ENCODE data around the gene FSCN2. TPM values are rescaled to one million over a fixed set of nuclear protein-coding genes. Genes with fewer than 3 reads are reported as not detected.

Gene FSCN2
- total and polyA plus RNA-seq, 2 donors from 2014 or later = 0.26 to 3.8 TPM

GRCh38 chr17:81532490-81533287, 4.5 kb downstream of the FSCN2 start:
- FAIRE-seq (no peak), DNase-seq (no peak)
- TF ChIP-seq CTCF (IDR thresholded peaks at IDR 0.05; ENCODE audit: borderline replicate concordance, extremely low read depth, insufficient read depth) = no peak
- intact Hi-C loops (cut with DNase I) = no loop called here
- peak overlapping the region in 1 of 3 donors; percentile 16 for H3K4me3 ChIP-seq (ENCODE audit: low read length in 3 of 3)
- no peak overlapping the region for H3K9ac ChIP-seq (ENCODE audit: low read length in 3 of 3)
- peaks cover 9% of the 10 kb centered on the region for H3K27me3 ChIP-seq (ENCODE audit: control insufficient read depth, insufficient read depth, low read length)
- H3K4me1 ChIP-seq (ENCODE audit: control insufficient read depth in 2 of 3, insufficient read depth in 2 of 3, low read depth in 1 of 3, low read length in 3 of 3) = peaks cover 0 to 16% (median 0%) of the 10 kb centered on the region in 3 donors
- no peak overlapping the region for H3K27ac ChIP-seq (ENCODE audit: low read depth in 2 of 2, low read length in 2 of 2)
- no peaks in the 10 kb centered on the region for H3K36me3 ChIP-seq (ENCODE audit: control insufficient read depth in 2 of 3, insufficient read depth in 3 of 3, low read length in 3 of 3)
- no peaks in the 10 kb centered on the region for H3K9me3 ChIP-seq (ENCODE audit: control insufficient read depth in 2 of 3, insufficient read depth in 1 of 3, low read length in 3 of 3)

- peaks cover 0 to 14% (median 0%) of the 10 kb centered on the region in 3 donors for H3K4me1 ChIP-seq (ENCODE audit: control insufficient read depth in 2 of 3, insufficient read depth in 2 of 3, low read depth in 1 of 3, low read length in 3 of 3)
- no peak for TF ChIP-seq CTCF (IDR thresholded peaks at IDR 0.05; ENCODE audit: borderline replicate concordance, extremely low read depth, insufficient read depth)
- H3K9ac ChIP-seq (ENCODE audit: low read length in 3 of 3) = no peak overlapping the region
- no peak for DNase-seq
- H3K27me3 ChIP-seq (ENCODE audit: control insufficient read depth, insufficient read depth, low read length) = peaks cover 9% of the 10 kb centered on the region
- H3K9me3 ChIP-seq (ENCODE audit: control insufficient read depth in 2 of 3, insufficient read depth in 1 of 3, low read length in 3 of 3) = no peaks in the 10 kb centered on the region
- intact Hi-C loops (cut with DNase I) = no loop called here
- H3K36me3 ChIP-seq (ENCODE audit: control insufficient read depth in 2 of 3, insufficient read depth in 3 of 3, low read length in 3 of 3) = no peaks in the 10 kb centered on the region
- no peak overlapping the region for H3K4me3 ChIP-seq (ENCODE audit: low read length in 3 of 3)
- FAIRE-seq = no peak
- H3K27ac ChIP-seq (ENCODE audit: low read depth in 2 of 2, low read length in 2 of 2) = no peak overlapping the region
Observed at GRCh38 chr17:81533339-81534141, 5.4 kb downstream of the FSCN2 start.

- DNase-seq (peak in 1 of 5 donors; percentile 55), FAIRE-seq (no peak)
- H3K36me3 ChIP-seq (ENCODE audit: control insufficient read depth in 2 of 3, insufficient read depth in 3 of 3, low read length in 3 of 3) = no peaks in the 10 kb centered on the region
- no peaks in the 10 kb centered on the region for H3K9me3 ChIP-seq (ENCODE audit: control insufficient read depth in 2 of 3, insufficient read depth in 1 of 3, low read length in 3 of 3)
- H3K27me3 ChIP-seq (ENCODE audit: control insufficient read depth, insufficient read depth, low read length) = peaks cover 9% of the 10 kb centered on the region
- H3K27ac ChIP-seq (ENCODE audit: low read depth in 2 of 2, low read length in 2 of 2) = no peak overlapping the region
- H3K4me3 ChIP-seq (ENCODE audit: low read length in 3 of 3) = no peak overlapping the region
- intact Hi-C loops (cut with DNase I) = no loop called here
- H3K9ac ChIP-seq (ENCODE audit: low read length in 3 of 3) = no peak overlapping the region
- no peak for TF ChIP-seq CTCF (IDR thresholded peaks at IDR 0.05; ENCODE audit: borderline replicate concordance, extremely low read depth, insufficient read depth)
- H3K4me1 ChIP-seq (ENCODE audit: control insufficient read depth in 2 of 3, insufficient read depth in 2 of 3, low read depth in 1 of 3, low read length in 3 of 3) = peaks cover 0 to 10% (median 0%) of the 10 kb centered on the region in 3 donors
Observed at GRCh38 chr17:81534157-81535006, 6.2 kb downstream of the FSCN2 start.

Measured in kidney (tissue), 14 donors.